A673 (cell line): Measurements from ENCODE around the gene ATRNL1. TPM values are rescaled to one million over a fixed set of nuclear protein-coding genes. Genes with fewer than 3 reads are reported as not detected.

Experiments used
- BruUV-seq: library from RNA; stranded (reverse); fragments of 400-500 nt; replicated peaks from 2 replicates; lab custom pipeline; 2021; lab: Mats Ljungman, UMichigan
- CTCF ChIA-PET: fragments of 300-600 bp; sonication (Branson Sonifier 250); formaldehyde crosslinking; loops from one replicate; lab custom pipeline; 2022; ENCODE audit warnings: antibody characterized with exemption; lab: Charles Lee
- POLR2A ChIA-PET: fragments of 300-600 bp; sonication (Branson Sonifier 250); formaldehyde crosslinking; loops from one replicate; lab custom pipeline; 2022; ENCODE audit warnings: antibody characterized with exemption; ENCODE audit not compliant: low non-redundant PET; lab: Charles Lee
- DNase-seq: peaks from one replicate; pipeline ENCODE4 v3.0.0-alpha.2; 2015; ENCODE audit warnings: low spot score
- H3K27ac ChIP-seq: fragments of 200-600 bp; sonication (generic); 2 replicates; pipeline ENCODE4 v1.5.1; 2016; ENCODE audit warnings: mixed run types, low read depth, mild to moderate bottlenecking, mixed read lengths, antibody characterized with exemption, low read length; ENCODE audit not compliant: poor library complexity, severe bottlenecking
- H3K27me3 ChIP-seq: fragments of 200-600 bp; sonication (generic); replicated peaks from 2 replicates; pipeline ENCODE4 v1.6.1; 2017; ENCODE audit warnings: mixed run types, low read depth, mild to moderate bottlenecking, mixed read lengths, antibody characterized with exemption, low read length; ENCODE audit not compliant: insufficient read depth, poor library complexity
- H3K36me3 ChIP-seq: fragments of 200-600 bp; sonication (generic); 2 replicates; pipeline ENCODE4 v1.6.1; 2016; ENCODE audit warnings: mixed run types, mild to moderate bottlenecking, mixed read lengths, antibody characterized with exemption, low read length; ENCODE audit not compliant: insufficient read depth, poor library complexity, severe bottlenecking
- H3K4me1 ChIP-seq: fragments of 200-600 bp; sonication (generic); 2 replicates; pipeline ENCODE4 v1.6.1; 2017; ENCODE audit warnings: mixed run types, mild to moderate bottlenecking, mixed read lengths, antibody characterized with exemption, low read length; ENCODE audit not compliant: insufficient read depth, poor library complexity, severe bottlenecking
- H3K4me3 ChIP-seq: fragments of 200-600 bp; sonication (generic); 2 replicates; pipeline ENCODE4 v1.5.1; 2016; ENCODE audit warnings: low read depth, mixed run types, mild to moderate bottlenecking, mixed read lengths, low read length; ENCODE audit not compliant: poor library complexity, severe bottlenecking
- H3K9me3 ChIP-seq: fragments of 200-600 bp; sonication (generic); 2 replicates; pipeline ENCODE4 v1.6.1; 2016; ENCODE audit warnings: mixed run types, low read depth, mild to moderate bottlenecking, mixed read lengths, antibody characterized with exemption, low read length; ENCODE audit not compliant: poor library complexity, severe bottlenecking
- EZH2 ChIP-seq: fragments of 200-600 bp; sonication (generic); IDR thresholded peaks from 2 replicates; pipeline ENCODE4 v1.6.1; 2017; ENCODE audit warnings: borderline replicate concordance, low read depth, mild to moderate bottlenecking, mixed read lengths, antibody characterized with exemption, low read length; ENCODE audit not compliant: poor library complexity, severe bottlenecking
- intact Hi-C: fragments of 100-400 bp; cut with micrococcal nuclease; formaldehyde crosslinking; loops from one replicate; pipeline ENCODE4 v1.10.0; 2022; ENCODE audit not compliant: unreplicated experiment
- total RNA-seq: library from RNA; stranded (reverse); gene quantifications from 2 replicates; pipeline ENCODE4 v1.2.3, GENCODE V29; 2021
- TF ChIP-seq, protein P1 (sequence below): fragments of 300-800, 200-600 bp; sonication (generic); conservative IDR thresholded peaks from 2 replicates; pipeline ENCODE4 v1.5.1; 2017; ENCODE audit warnings: low read depth, mild to moderate bottlenecking, antibody characterized with exemption, low read length, moderate library complexity, mixed read lengths

The ATRNL1 gene
- total RNA-seq, 1 experiment from 2014 or later: 3.0 TPM

DNA sequence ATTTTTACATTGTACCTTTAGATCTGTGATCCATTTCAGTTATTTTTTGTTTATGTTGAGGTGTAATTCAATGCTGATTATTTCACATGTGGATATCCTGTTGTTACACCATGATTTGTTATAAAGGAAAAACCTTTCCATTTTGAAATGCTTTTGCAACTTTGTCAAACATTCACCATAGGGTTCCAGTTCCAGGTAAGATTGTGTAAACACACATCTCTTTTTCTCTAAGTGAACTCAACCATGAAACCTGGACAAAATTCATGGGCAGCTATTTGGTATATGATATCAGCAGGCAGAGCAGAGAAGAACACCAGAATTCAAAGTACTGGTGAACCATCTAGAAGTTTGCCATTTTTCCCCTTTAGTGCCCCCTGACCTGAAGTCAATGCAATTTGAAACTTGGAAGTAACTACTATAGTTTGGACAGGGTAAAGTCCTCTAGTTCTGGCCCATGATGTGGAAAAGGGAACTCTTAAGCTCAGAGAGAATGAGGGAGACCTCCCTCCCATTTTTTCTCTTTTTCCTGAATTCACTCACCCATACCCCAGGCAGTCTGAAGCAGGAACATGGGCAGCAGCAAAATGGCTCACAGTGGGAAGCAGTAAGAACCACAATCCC lies 446.1 kb downstream of the ATRNL1 start:
- ChIA-PET POLR2A (no interaction called here), CTCF (no interaction called here)
- Histone ChIP-seq H3K36me3 (no peaks in the 10 kb centered on the region), H3K4me1 (no peaks in the 10 kb centered on the region), H3K4me3 (no peak overlapping the region), H3K27ac (no peak overlapping the region), H3K27me3 (no peaks in the 10 kb centered on the region), H3K9me3 (no peaks in the 10 kb centered on the region)
- TF ChIP-seq, protein P1, sequence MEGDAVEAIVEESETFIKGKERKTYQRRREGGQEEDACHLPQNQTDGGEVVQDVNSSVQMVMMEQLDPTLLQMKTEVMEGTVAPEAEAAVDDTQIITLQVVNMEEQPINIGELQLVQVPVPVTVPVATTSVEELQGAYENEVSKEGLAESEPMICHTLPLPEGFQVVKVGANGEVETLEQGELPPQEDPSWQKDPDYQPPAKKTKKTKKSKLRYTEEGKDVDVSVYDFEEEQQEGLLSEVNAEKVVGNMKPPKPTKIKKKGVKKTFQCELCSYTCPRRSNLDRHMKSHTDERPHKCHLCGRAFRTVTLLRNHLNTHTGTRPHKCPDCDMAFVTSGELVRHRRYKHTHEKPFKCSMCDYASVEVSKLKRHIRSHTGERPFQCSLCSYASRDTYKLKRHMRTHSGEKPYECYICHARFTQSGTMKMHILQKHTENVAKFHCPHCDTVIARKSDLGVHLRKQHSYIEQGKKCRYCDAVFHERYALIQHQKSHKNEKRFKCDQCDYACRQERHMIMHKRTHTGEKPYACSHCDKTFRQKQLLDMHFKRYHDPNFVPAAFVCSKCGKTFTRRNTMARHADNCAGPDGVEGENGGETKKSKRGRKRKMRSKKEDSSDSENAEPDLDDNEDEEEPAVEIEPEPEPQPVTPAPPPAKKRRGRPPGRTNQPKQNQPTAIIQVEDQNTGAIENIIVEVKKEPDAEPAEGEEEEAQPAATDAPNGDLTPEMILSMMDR: no peak
- TF ChIP-seq EZH2: no peak
- intact Hi-C loops: no loop called here
- no peak for DNase-seq
- BruUV-seq: no TSS peak

DNA sequence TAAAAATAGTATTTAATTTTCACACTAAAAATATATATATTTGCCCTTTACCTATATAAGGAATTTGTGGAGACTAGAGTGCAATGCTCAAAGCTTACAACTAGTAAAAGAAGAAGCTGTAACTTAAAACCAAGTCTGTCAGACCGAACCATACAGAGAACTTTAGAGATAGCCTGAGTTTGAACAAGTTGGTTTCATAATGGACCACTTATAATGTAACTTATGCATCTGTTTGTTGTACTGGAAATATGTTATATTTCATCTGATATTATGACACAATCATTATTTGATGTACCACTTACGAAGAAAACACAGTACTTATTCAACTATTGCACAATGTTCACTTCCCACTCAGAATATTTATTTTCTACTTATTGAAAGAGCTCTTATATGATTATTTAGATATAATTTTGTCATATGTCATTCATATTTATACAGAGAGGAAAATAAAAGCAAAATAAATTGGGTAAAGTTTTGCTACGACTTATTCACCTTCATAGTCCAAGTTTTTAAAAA lies 462.8 kb downstream of the ATRNL1 start:
- Histone ChIP-seq H3K4me1 (no peaks in the 10 kb centered on the region), H3K9me3 (no peaks in the 10 kb centered on the region), H3K27me3 (peaks cover 12% of the 10 kb centered on the region), H3K27ac (no peak overlapping the region), H3K36me3 (no peaks in the 10 kb centered on the region), H3K4me3 (no peak overlapping the region)
- intact Hi-C loops: no loop called here
- CTCF ChIA-PET: no interaction called here
- POLR2A ChIA-PET: no interaction called here
- BruUV-seq: no TSS peak
- DNase-seq: no peak
- no peak for TF ChIP-seq EZH2
- TF ChIP-seq, protein P1: no peak

DNA sequence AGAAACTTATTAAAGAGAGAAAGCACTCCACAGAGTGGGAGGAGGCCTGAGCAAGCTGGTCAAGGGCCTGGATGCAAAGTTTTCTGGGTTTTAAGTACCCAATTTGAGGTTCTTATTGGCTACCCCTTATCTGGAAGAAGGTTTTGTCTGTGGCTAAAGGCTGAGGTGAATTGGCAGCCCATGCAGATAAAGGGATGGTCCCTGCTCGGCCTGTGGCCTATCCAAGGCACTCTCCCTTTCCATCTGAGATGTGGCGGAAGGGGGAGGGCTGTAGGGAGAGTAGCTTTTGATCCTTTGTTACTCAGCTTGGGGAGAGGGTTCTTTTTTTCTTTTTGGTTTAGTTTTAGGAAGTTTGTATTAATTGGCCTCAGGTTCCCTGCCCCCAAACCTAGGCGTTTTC lies 465.1 kb downstream of the ATRNL1 start:
- Histone ChIP-seq H3K4me1 (no peaks in the 10 kb centered on the region), H3K9me3 (no peaks in the 10 kb centered on the region), H3K27me3 (peaks cover 4% of the 10 kb centered on the region), H3K27ac (no peak overlapping the region), H3K4me3 (no peak overlapping the region), H3K36me3 (no peaks in the 10 kb centered on the region)
- TF ChIP-seq, protein P1: no peak
- no peak for TF ChIP-seq EZH2
- no peak for DNase-seq
- BruUV-seq: no TSS peak
- intact Hi-C loops: no loop called here
- ChIA-PET CTCF (no interaction called here), POLR2A (no interaction called here)
